Stimulated activated CD4-positive, alpha-beta T cell treated with anti-CD3 and anti-CD28 coated beads, Interleukin-2, amount 100 ng/mL, for 4 hours (primary cell): Measurements from ENCODE around the gene CEP128.

Experiments
- DNase-seq: peaks from one replicate; pipeline ENCODE4 v3.0.0-alpha.2; 2020; ENCODE audit warnings: low read depth

Gene CEP128

GRCh38 chr14:80543211-80543610 lies 398.3 kb downstream of the CEP128 start:
- DNase-seq = no peak

- no peak for DNase-seq
Measured at GRCh38 chr14:80538633-80539375, 402.7 kb downstream of the CEP128 start.

GRCh38 chr14:80537626-80538025 lies 403.9 kb downstream of the CEP128 start:
- no peak for DNase-seq

GRCh38 chr14:80536456-80536855 lies 405.1 kb downstream of the CEP128 start:
- no peak for DNase-seq

GRCh38 chr14:80535171-80535570 lies 406.4 kb downstream of the CEP128 start:
- no peak for DNase-seq

GRCh38 chr14:80523518-80524117 lies 417.9 kb downstream of the CEP128 start:
- DNase-seq = no peak

- DNase-seq = no peak
Measured at GRCh38 chr14:80522936-80523335, 418.6 kb downstream of the CEP128 start.

- no peak for DNase-seq
Measured at GRCh38 chr14:80522411-80522810, 419.1 kb downstream of the CEP128 start.

GRCh38 chr14:80521456-80521855 lies 420.1 kb downstream of the CEP128 start:
- no peak for DNase-seq

- DNase-seq = no peak
Measured at GRCh38 chr14:80519002-80519401, 422.5 kb downstream of the CEP128 start.

- no peak for DNase-seq
Measured at GRCh38 chr14:80518173-80518572, 423.4 kb downstream of the CEP128 start.

- DNase-seq = no peak
Measured at GRCh38 chr14:80507292-80507869, 434.2 kb downstream of the CEP128 start.

- DNase-seq = no peak
Measured at GRCh38 chr14:80504781-80505180, 436.8 kb downstream of the CEP128 start.

GRCh38 chr14:80498533-80498932 lies 443.0 kb downstream of the CEP128 start:
- DNase-seq = no peak

- DNase-seq = no peak
Measured at GRCh38 chr14:80496090-80496489, 445.4 kb downstream of the CEP128 start.

GRCh38 chr14:80494769-80495168 lies 446.8 kb downstream of the CEP128 start:
- DNase-seq = no peak

- no peak for DNase-seq
Measured at GRCh38 chr14:80493620-80494019, 447.9 kb downstream of the CEP128 start.

GRCh38 chr14:80491650-80492049 lies 449.9 kb downstream of the CEP128 start:
- no peak for DNase-seq

GRCh38 chr14:80491131-80491530 lies 450.4 kb downstream of the CEP128 start:
- no peak for DNase-seq

GRCh38 chr14:80489513-80489912 lies 452.0 kb downstream of the CEP128 start:
- DNase-seq = no peak

- DNase-seq = no peak
Measured at GRCh38 chr14:80485764-80486163, 455.8 kb downstream of the CEP128 start.

GRCh38 chr14:80483331-80483730 lies 458.2 kb downstream of the CEP128 start:
- no peak for DNase-seq

- DNase-seq = no peak
Measured at GRCh38 chr14:80477388-80478160, 464.0 kb downstream of the CEP128 start.
